HL-60 (cell line): Measurements from ENCODE around the gene MRPL48.

Source experiments
- DNase-seq, 2 experiments: peaks; one replicate each; pipeline ENCODE4 v3.0.0-alpha.2; 2010 to 2020; ENCODE audit warnings: low read depth in 1 of 2, low spot score in 1 of 2
- H3K27ac ChIP-seq: fragments of 250-450 bp; sonication (Bioruptor Pico); replicated peaks from 2 replicates; pipeline ENCODE4 v1.5.1; 2020; ENCODE audit warnings: mild to moderate bottlenecking, moderate library complexity
- H3K27me3 ChIP-seq: fragments of 250-450 bp; sonication (Bioruptor Pico); 2 replicates; pipeline ENCODE4 v1.5.1; 2021; ENCODE audit warnings: mild to moderate bottlenecking, moderate library complexity; ENCODE audit not compliant: insufficient read depth, poor library complexity, severe bottlenecking
- H3K4me3 ChIP-seq: replicated peaks from 2 replicates; pipeline ENCODE4 v1.5.1; 2011; ENCODE audit warnings: mild to moderate bottlenecking, control low read depth, low read length; ENCODE audit not compliant: insufficient read depth
- CTCF ChIP-seq: IDR thresholded peaks from one replicate; pipeline ENCODE4 v1.5.1; 2011; ENCODE audit warnings: low read length, control low read depth, inconsistent platforms; ENCODE audit not compliant: insufficient read depth
- GABPA ChIP-seq: IDR thresholded peaks from 2 replicates; pipeline ENCODE4 v1.6.1; 2012; ENCODE audit warnings: low read depth
- POLR2AphosphoS5 ChIP-seq: IDR thresholded peaks from 2 replicates; pipeline ENCODE4 v1.6.1; 2012; ENCODE audit warnings: low read depth
- REST ChIP-seq: IDR thresholded peaks from 2 replicates; pipeline ENCODE4 v1.6.1; 2012; ENCODE audit warnings: low read depth; ENCODE audit not compliant: insufficient replicate concordance
- SPI1 ChIP-seq: IDR thresholded peaks from 2 replicates; pipeline ENCODE4 v1.6.1; 2012; ENCODE audit warnings: low read depth, mild to moderate bottlenecking, borderline replicate concordance
- long read RNA-seq: library from polyadenylated mRNA; unstranded; transcript quantifications from one replicate; pipeline ENCODE4 v2.0.0, GENCODE V29; 2020

Gene MRPL48
- long read RNA-seq, transcript MRPL48-201 (8 exons, 1,536 nt) = major isoform, 68 of 91 reads
- long read RNA-seq, partial matches to known transcripts = 1 of 91 reads
- long read RNA-seq, other reads (novel, unspliced or antisense) = 17 of 91 reads

DNA sequence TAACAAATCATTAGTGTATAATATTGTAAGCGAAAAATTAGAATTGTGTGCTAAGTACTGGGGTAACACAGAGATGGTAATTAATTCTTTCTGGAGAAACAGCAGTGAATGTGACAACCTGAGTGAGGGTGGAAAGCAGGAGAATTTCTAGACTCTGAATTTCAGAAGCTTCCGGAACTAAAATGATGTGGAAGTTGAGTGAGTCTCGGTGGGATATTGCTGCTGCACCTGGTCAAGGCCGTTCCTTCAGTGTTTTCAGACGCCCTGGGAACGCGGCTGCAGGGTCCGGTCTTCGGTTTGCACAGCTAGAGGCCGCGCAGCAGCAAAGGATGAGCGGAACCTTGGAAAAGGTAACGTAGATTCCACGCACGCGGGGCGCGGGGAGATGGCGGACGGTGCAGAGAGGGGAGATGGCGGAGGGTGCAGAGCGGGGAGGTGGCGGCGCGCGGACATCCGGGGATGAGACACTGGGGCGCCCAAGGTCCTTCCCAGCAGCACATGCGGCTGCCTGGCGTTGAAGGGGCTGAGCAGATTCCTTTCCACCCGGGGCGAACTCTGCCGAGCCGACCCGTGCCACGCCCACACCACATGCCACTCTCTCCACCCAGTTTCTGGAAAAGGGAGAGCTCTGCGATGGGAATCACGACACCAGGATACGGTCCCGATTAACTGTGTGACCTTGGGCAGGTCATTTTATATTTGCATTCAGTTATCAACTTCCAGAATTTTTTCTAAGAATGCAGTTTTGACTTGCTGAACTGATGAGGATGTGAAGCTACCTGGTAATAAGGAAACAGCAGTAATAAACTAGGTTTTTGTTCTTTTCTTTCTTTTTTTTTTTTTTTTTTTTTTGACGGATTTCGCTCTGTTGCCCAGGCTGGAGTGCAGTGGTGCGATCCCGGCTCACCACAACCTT lies at the start of gene MRPL48:
Gene MRPL48, plus strand, starts transcription at position 232 of the 916 bp plus-strand sequence. Its CDS starts 98 bp downstream, at position 330.
- TF ChIP-seq POLR2AphosphoS5 = peak; percentile 97
- peak; percentile 80 for TF ChIP-seq REST
- peak; percentile 94 for TF ChIP-seq GABPA
- peak; percentile 11; the same call in 1 of the 2 replicates for TF ChIP-seq SPI1
- no peak for TF ChIP-seq CTCF
- H3K27ac ChIP-seq = peak within 1 kb of the TSS; percentile 98
- peak; percentile 88 to 95 for DNase-seq
- peak within 1 kb of the TSS; percentile 45 for H3K4me3 ChIP-seq
- no peaks in the 10 kb centered on the region for H3K27me3 ChIP-seq

GRCh38 chr11:73743045-73743444 lies 44.6 kb upstream of the MRPL48 start:
- no peak overlapping the region for H3K4me3 ChIP-seq

More at GRCh38 chr11:73743045-73743444, 44.6 kb upstream of the MRPL48 start:
- no peak for DNase-seq
- no peak overlapping the region for H3K27ac ChIP-seq
- no peaks in the 10 kb centered on the region for H3K27me3 ChIP-seq
- TF ChIP-seq REST (no peak), CTCF (no peak), GABPA (no peak), SPI1 (no peak), POLR2AphosphoS5 (no peak)
